Fibroblast of lung (primary cell): ENCODE measurements around the gene RREB1.

Experiments
- EZH2 ChIP-seq: IDR thresholded peaks from 2 replicates; pipeline ENCODE4 v1.5.1; 2012; ENCODE audit warnings: low read length, control low read depth, mild to moderate bottlenecking; ENCODE audit errors: missing control alignments
- TF ChIP-seq, protein P1 (sequence below), 2 donors: IDR thresholded peaks in 1 of 2; conservative IDR thresholded peaks in 1 of 2; 1 replicate in 1 of 2; 2 replicates in 1 of 2; pipeline ENCODE4 v1.5.1; 2011 to 2012; ENCODE audit warnings: low read length in 2 of 2, control low read depth in 1 of 2, inconsistent platforms in 1 of 2, low read depth in 1 of 2, mild to moderate bottlenecking in 1 of 2

DNA sequence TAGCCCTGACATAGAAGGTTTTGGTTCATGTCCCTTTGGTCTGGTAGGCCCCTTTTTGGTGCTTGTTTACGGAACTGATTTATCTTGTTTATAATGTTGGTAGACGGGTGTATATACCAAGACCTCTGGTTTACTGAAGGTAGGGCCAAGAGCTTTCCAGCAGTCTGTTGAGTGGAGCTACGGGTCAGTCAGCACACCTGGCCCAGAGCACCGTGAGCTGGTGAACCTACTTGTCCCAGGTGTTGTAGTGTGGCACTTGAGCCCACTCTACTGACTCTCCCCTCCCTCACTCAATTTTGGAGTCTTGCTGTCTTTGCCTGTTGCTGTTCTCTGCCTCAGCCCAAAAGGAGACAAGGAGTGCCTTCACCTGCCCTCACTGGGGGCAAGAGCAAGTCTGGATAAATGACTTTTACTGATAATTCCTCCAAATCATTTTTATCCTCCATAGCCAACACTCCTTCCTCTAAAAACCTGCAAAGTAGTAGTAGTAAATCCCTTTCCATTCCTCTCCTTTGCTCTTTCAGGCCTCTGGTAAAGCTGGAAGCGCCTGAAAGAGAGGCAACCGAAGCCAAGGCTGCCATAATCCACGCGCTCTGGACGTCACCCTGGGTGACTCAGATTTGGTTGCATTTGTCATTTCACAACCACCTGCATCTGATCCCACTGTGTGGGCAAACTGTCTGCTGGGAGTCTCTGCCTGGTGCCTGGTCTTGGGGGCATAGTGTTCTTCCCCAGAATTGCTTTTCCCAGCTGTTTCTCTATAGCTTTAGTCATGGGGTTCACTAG lies 22.2 kb downstream of the RREB1 start:
- no peak for TF ChIP-seq EZH2
- TF ChIP-seq, protein P1, sequence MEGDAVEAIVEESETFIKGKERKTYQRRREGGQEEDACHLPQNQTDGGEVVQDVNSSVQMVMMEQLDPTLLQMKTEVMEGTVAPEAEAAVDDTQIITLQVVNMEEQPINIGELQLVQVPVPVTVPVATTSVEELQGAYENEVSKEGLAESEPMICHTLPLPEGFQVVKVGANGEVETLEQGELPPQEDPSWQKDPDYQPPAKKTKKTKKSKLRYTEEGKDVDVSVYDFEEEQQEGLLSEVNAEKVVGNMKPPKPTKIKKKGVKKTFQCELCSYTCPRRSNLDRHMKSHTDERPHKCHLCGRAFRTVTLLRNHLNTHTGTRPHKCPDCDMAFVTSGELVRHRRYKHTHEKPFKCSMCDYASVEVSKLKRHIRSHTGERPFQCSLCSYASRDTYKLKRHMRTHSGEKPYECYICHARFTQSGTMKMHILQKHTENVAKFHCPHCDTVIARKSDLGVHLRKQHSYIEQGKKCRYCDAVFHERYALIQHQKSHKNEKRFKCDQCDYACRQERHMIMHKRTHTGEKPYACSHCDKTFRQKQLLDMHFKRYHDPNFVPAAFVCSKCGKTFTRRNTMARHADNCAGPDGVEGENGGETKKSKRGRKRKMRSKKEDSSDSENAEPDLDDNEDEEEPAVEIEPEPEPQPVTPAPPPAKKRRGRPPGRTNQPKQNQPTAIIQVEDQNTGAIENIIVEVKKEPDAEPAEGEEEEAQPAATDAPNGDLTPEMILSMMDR (conservative IDR thresholded peaks at IDR 0.05 in 1 of 2, IDR thresholded peaks at IDR 0.05 in 1 of 2; ENCODE audit: low read depth in 1 of 2, low read length in 2 of 2), result no peak
